MM.1S (cell line): ENCODE data around the gene TUBA4A.

Source experiments
- DNase-seq: peaks from one replicate; pipeline ENCODE4 v3.0.0-alpha.2; 2015
- H2AFZ ChIP-seq: fragments of 300-600 bp; sonication (generic); 2 replicates; pipeline ENCODE4 v1.6.0; 2016; ENCODE audit warnings: antibody characterized with exemption, low read length
- H3F3A ChIP-seq: fragments of 300-600 bp; sonication (generic); 2 replicates; pipeline ENCODE4 v1.6.1; 2016; ENCODE audit warnings: mild to moderate bottlenecking, antibody characterized with exemption, low read length, moderate library complexity, mixed read lengths; ENCODE audit not compliant: insufficient read depth
- H3K27ac ChIP-seq: fragments of 300-600 bp; sonication (generic); 2 replicates; pipeline ENCODE4 v1.5.1; 2016; ENCODE audit warnings: mild to moderate bottlenecking, low read length
- H3K27me3 ChIP-seq: fragments of 300-600 bp; sonication (generic); replicated peaks from 2 replicates; pipeline ENCODE4 v1.6.0; 2016; ENCODE audit warnings: low read length; ENCODE audit not compliant: insufficient read depth
- H3K36me3 ChIP-seq: fragments of 300-600 bp; sonication (generic); replicated peaks from 2 replicates; pipeline ENCODE4 v1.6.1; 2016; ENCODE audit warnings: mild to moderate bottlenecking, low read length, mixed read lengths; ENCODE audit not compliant: insufficient read depth
- H3K4me1 ChIP-seq: fragments of 300-600 bp; sonication (generic); 2 replicates; pipeline ENCODE4 v1.6.1; 2016; ENCODE audit warnings: low read length, mixed read lengths
- H3K4me2 ChIP-seq: fragments of 300-600 bp; sonication (generic); 2 replicates; pipeline ENCODE4 v1.6.0; 2016; ENCODE audit warnings: low read depth, low read length
- H3K4me3 ChIP-seq: fragments of 300-600 bp; sonication (generic); 2 replicates; pipeline ENCODE4 v1.5.1; 2016; ENCODE audit warnings: low read length, mixed read lengths
- H3K79me2 ChIP-seq: fragments of 300-600 bp; sonication (generic); 2 replicates; pipeline ENCODE4 v1.6.1; 2016; ENCODE audit warnings: mixed run types, low read length, mixed read lengths
- H3K9ac ChIP-seq: fragments of 300-600 bp; sonication (generic); 2 replicates; pipeline ENCODE4 v1.6.1; 2016; ENCODE audit warnings: low read length, mixed read lengths
- H3K9me2 ChIP-seq: fragments of 300-600 bp; sonication (generic); replicated peaks from 2 replicates; pipeline ENCODE4 v1.6.1; 2016; ENCODE audit warnings: mild to moderate bottlenecking, low read length, mixed read lengths; ENCODE audit not compliant: insufficient read depth
- H3K9me3 ChIP-seq: fragments of 300-600 bp; sonication (generic); replicated peaks from 2 replicates; pipeline ENCODE4 v1.6.1; 2016; ENCODE audit warnings: mild to moderate bottlenecking, low read length, mixed read lengths; ENCODE audit not compliant: insufficient read depth
- H4K20me1 ChIP-seq: fragments of 300-600 bp; sonication (generic); 2 replicates; pipeline ENCODE4 v1.6.1; 2016; ENCODE audit warnings: mild to moderate bottlenecking, low read length, moderate library complexity, mixed read lengths; ENCODE audit not compliant: insufficient read depth
- CTCF ChIP-seq: fragments of 300-600 bp; sonication (generic); IDR thresholded peaks from 2 replicates; pipeline ENCODE4 v1.5.1; 2016; ENCODE audit warnings: antibody characterized with exemption, low read length, mixed read lengths
- EZH2 ChIP-seq: fragments of 300-600 bp; sonication (generic); optimal IDR thresholded peaks from 2 replicates; pipeline ENCODE3; 2017; ENCODE audit warnings: low read depth, mild to moderate bottlenecking, antibody characterized with exemption, low read length, mixed read lengths
- EZH2phosphoT487 ChIP-seq: fragments of 300-600 bp; sonication (generic); IDR thresholded peaks from 2 replicates; pipeline ENCODE4 v1.6.1; 2018; ENCODE audit warnings: antibody characterized with exemption, low read length

The TUBA4A gene

GRCh38 chr2:219268294-219268693 lies 14.6 kb upstream of the TUBA4A start:
- DNase-seq = no peak
- H3F3A ChIP-seq = no peaks in the 10 kb centered on the region

GRCh38 chr2:219266886-219267285 lies 13.2 kb upstream of the TUBA4A start:
- Histone ChIP-seq H3K27ac (no peak overlapping the region), H3K4me2 (no peak overlapping the region), H3K27me3 (no peaks in the 10 kb centered on the region), H3K9ac (no peak overlapping the region), H3K4me3 (no peak overlapping the region), H3K36me3 (no peaks in the 10 kb centered on the region), H3K9me3 (no peaks in the 10 kb centered on the region), H3K79me2 (no peaks in the 10 kb centered on the region), H2AFZ (no peak overlapping the region), H4K20me1 (no peaks in the 10 kb centered on the region), H3F3A (no peaks in the 10 kb centered on the region), H3K9me2 (no peaks in the 10 kb centered on the region), H3K4me1 (no peaks in the 10 kb centered on the region)
- TF ChIP-seq EZH2 (no peak), EZH2phosphoT487 (no peak), CTCF (no peak)
- no peak for DNase-seq

More at GRCh38 chr2:219268294-219268693, 14.6 kb upstream of the TUBA4A start:
- H3K36me3 ChIP-seq = no peaks in the 10 kb centered on the region
- TF ChIP-seq EZH2phosphoT487 (no peak), EZH2 (no peak), CTCF (no peak)
- no peaks in the 10 kb centered on the region for H4K20me1 ChIP-seq
- no peak overlapping the region for H2AFZ ChIP-seq
- no peaks in the 10 kb centered on the region for H3K9me3 ChIP-seq
- no peaks in the 10 kb centered on the region for H3K27me3 ChIP-seq
- H3K79me2 ChIP-seq = no peaks in the 10 kb centered on the region
- no peak overlapping the region for H3K9ac ChIP-seq
- H3K4me3 ChIP-seq = no peak overlapping the region
- no peaks in the 10 kb centered on the region for H3K4me1 ChIP-seq
- no peak overlapping the region for H3K27ac ChIP-seq
- no peak overlapping the region for H3K4me2 ChIP-seq
- no peaks in the 10 kb centered on the region for H3K9me2 ChIP-seq

- no peak for TF ChIP-seq EZH2
- no peak for TF ChIP-seq CTCF
- no peak for TF ChIP-seq EZH2phosphoT487
- Histone ChIP-seq H2AFZ (no peak overlapping the region), H3K9ac (no peak overlapping the region), H3K4me1 (no peaks in the 10 kb centered on the region), H3K27ac (no peak overlapping the region), H3K79me2 (no peaks in the 10 kb centered on the region), H3F3A (no peaks in the 10 kb centered on the region), H3K9me2 (no peaks in the 10 kb centered on the region), H4K20me1 (no peaks in the 10 kb centered on the region), H3K36me3 (no peaks in the 10 kb centered on the region), H3K4me3 (no peak overlapping the region), H3K27me3 (no peaks in the 10 kb centered on the region), H3K4me2 (no peak overlapping the region), H3K9me3 (no peaks in the 10 kb centered on the region)
- no peak for DNase-seq
Measured at GRCh38 chr2:219266232-219266631, 12.5 kb upstream of the TUBA4A start.
